TTC549 (cell line): ENCODE data around the gene ITPK1.

Experiments used
- FAIRE-seq: peaks from 2 replicates; lab custom pipeline; 2012; peaks lifted over from hg19 to GRCh38; lab: Jason Lieb, UNC

ITPK1 gene

DNA sequence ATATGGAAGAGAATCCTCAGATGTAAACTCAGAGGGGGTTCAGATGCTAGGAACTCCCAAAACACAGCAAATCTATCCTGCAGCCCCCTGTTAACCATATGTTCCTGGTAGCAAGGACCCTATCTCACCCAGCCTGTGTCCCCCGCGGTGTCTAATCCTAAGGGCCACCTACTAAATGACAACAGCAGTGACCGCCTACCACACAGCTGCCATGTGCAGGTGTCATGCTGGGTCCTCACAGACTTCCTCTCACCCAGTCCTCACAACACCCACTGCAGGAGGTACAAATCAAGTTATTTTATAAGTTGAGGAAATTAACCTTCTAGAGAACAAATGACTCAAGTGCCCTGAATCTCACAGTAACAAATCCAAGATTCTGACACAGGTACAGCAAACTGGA is 73.9 kb downstream of the ITPK1 start:
- FAIRE-seq = no peak

DNA sequence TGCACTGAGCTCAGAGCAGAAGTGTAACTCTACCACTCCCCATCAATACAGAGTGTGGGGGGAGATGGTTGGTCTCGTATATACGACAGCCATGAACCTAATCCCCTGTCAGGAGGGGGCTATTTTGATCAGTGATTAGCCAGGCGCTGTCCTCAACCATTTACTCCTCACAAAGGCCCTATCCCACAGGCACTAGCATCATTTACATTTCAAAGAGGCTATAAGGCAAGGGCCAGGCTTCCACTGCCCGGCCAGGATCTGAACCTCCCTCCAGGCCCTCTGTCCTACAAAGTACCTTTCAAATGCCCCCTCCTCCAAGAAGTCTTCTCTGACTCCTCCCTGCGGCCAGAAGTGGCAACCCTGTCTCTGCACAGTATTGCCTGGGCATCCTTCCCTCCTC is 74.7 kb downstream of the ITPK1 start:
- FAIRE-seq = no peak

- FAIRE-seq = no peak
These were observed 75.3 kb downstream of the ITPK1 start for GRCh38 chr14:93040443-93040842.

DNA sequence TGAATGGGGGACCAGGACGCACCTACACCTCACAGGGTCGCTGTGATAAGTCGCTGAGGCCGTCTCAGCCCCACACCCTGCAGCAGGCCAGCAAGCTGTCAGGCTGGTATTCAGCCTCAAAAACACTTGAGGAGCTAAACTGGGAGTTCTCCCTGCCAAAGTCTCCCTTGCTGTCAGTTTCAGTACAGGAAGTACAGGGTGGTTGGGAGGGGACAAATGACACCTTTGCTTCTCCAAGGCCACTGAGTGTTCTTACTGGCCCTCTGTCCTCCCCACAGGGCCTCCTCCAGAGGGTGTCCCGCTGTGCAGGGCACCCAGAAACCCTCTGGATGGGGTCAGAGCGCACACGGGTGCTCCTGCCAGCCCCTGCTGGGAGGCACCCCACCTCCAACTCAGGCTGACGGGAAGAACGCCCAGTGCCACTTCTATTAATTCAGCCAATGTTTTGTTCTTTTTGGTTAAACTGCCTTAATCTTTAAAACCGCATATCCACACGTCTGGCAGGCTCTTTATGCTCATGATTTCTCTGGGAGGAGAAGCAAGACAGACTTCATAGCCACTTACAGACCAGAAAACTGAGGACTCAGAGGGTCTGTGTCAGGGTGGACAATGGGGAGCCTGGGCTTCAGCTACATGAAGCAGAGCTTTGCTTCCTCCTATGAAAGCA is 75.9 kb downstream of the ITPK1 start:
- no peak for FAIRE-seq

DNA sequence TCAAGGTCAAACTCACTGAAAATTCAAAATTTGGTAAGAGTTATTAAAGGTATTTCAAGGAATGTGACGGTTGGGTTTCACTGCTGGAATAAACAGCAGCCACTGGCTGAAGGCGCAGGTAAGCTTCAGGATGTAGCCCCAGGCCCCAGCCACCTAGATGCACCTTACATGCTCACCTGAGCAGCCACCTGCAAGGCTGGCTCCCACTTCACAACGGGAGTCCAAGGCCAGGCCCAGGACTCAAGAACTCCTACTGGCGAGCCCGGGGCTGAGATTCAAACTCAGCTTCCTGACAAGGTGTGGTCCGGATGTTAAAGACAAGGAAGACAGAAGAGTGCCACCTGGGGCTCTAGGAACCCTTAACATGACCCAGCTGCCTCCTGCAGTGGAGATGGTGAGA is 78.4 kb downstream of the ITPK1 start:
- FAIRE-seq = no peak

GRCh38 chr14:93036652-93037345 is 78.9 kb downstream of the ITPK1 start:
- no peak for FAIRE-seq

DNA sequence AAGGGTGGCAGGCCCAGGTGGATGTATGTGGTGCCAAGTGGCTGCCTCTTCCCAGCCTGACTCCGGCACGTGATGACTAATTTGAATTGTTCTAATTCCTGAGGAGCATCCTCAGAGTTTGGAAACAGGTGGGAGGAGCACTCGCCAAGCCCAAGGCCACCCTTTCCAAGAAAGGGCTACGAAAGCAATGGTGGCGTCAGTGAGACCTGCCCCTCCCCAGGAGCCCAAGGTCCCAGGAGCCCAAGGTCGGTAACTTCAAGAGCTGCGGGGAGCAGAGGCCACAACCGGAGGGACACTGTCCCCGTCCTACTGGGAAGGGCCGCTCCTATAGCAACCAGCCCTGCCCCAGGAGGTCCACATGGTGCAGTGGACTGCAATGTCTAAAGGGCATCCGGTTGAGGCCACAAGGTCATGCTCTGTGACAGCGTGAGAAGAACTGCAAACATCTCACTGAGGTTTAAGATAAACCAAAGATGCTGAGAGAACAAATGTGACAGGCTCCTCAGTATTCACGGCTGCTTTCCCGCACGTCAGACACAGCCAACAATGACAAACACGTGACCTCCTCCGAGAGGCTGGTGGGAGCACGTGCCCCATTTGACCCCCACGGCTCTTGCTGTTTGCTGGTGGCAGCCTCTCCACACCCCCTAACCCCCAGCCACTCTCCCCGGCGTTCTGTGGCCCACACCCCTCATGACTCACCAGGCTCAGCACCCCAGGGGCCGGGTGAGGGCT is 79.6 kb downstream of the ITPK1 start:
- no peak for FAIRE-seq

GRCh38 chr14:93035585-93035916 is 80.2 kb downstream of the ITPK1 start:
- no peak for FAIRE-seq

DNA sequence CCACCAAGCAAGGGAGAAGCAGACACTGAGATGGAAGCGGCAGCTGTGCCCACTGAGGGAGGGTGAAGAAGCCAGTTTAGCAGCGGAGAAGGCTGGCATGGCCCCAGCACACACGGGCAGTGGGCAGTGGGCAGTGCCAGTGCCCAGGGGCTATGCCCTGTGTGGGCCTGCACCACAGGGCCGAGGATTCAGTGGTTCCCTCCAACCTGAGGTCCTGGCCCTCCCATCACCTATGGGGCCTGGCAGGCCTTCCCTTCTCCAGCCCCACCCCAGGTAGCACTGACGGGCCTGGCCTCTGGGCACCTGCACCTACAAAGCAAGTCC is 81.1 kb downstream of the ITPK1 start:
- no peak for FAIRE-seq

GRCh38 chr14:93033983-93034670 is 81.6 kb downstream of the ITPK1 start:
- FAIRE-seq = no peak

GRCh38 chr14:93033084-93033982 is 82.4 kb downstream of the ITPK1 start:
- no peak for FAIRE-seq

GRCh38 chr14:93032421-93032936 is 83.2 kb downstream of the ITPK1 start:
- FAIRE-seq = no peak

DNA sequence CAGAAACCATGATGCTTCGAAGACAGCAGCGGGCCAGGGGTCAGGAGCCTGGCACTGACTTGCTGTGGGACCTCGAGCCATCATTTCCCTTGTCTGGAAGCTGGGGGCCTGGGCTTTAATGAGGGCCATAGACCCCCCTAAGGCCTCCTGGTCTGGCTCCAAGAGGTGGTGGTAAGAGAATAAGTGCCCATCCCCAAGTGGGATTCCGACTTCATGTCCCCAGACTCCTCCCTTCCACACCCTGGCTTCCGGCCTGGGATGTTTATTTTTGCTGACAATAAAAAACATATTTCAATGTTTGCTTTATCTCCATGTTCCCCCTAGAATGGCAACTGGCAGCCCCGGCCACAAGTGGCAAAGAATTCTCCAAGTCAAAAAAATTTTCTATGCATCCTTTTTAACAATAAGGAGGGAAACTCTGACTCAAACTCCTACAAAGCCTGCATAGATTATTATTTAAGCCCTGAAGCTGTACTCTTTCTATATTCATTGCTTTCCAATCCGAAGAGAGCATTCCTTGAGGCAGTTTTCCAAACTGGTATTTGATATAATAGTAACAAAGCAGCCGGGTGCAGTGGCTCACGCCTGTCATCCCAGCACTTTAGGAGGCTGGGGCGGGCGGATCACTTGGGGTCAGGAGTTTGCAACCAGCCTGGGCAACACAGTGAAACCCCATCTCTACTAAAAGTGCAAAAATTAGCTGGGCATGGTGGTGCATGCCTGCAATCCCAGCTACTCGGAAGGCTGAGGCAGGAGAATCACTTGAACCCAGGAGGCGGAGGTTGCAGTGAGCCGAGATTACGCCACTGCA is 84.0 kb downstream of the ITPK1 start:
- FAIRE-seq = no peak

- FAIRE-seq = no peak
These were observed 85.0 kb downstream of the ITPK1 start for GRCh38 chr14:93030761-93031160.

- no peak for FAIRE-seq
These were observed 85.7 kb downstream of the ITPK1 start for GRCh38 chr14:93029911-93030508.

DNA sequence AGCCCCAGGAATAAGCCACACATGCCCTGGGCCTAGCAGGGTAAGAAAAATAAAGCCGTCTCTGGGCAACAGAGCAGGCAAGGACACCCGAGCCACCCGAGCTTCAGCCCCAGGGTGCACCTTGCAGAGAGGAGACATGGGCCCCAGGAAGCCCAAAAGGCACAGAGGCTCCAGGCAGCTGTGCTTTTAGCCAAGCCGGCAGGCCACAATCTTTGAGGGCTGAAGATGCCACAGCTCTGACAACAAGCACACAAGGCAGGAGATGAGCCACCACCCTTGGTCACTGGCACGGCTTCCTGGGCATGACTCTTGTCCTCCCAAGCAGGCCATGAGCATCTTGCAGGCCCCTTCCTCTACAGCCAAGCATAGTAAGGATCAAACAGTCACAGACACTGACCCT is 86.3 kb downstream of the ITPK1 start:
- FAIRE-seq = no peak

- no peak for FAIRE-seq
These were observed 87.0 kb downstream of the ITPK1 start for GRCh38 chr14:93028724-93029076.

DNA sequence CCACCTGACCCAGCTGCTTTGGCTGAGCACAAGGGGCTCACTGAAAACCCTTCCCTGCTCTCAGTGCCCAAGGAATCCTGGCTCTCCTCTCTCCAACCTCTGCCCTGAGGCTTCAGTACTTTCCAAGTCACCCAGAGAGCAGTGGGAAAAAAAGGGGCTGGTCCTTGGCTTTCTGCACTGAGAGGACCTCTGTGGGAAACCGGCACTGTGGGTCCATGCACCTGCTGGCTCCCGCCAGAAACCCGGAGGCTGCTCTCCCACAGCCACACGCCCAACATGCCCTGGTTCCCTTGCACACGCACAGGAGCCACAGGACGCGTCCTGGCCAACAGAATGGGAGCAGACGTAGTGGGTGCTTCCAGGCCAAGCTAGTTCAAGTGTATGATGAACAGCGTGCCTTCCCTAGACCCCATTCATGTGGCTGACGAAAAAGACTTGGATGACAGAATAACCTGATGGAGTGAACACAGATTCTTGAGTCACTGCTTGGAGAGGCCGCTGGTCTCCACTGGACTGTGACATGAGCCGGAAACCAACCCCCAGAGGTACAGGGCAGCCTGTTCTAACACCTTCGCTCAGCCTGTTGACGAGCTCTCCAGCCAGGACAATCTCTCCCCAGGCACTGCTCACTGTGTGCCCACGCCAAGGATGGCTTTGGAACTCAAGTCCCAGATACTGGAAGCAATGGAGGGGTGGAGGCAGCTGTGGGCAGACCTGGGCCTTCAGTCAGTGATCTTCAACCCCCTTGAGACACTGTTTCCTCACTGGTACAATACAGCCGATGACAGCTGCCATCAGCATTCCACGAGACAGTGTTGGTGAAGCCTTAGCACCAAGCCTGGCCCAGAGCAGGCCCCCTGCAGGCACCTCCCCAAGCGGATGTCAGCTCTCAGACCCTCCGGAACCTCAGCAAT is 87.7 kb downstream of the ITPK1 start:
- FAIRE-seq = no peak

DNA sequence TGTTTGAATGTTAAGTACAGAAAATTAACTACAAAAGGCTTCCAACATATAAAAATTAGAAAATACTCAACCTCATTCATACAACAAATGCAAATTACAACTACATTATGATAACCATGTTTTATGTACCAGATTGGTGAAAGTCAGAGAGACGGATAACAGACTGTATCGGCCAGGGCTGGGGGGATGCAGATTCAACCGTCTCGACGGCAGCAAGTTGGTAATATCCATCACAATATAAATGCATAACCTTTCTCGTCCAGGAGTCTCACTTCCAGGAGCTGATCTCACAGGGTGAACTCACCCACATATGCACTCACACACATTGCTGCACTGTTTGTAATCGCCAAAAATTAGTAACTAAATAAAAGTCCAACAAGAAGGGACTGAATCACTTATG is 89.4 kb downstream of the ITPK1 start:
- FAIRE-seq = no peak

- FAIRE-seq = no peak
These were observed 90.7 kb downstream of the ITPK1 start for GRCh38 chr14:93025055-93025454.
